GM18858 (cell line): ENCODE data around the gene PAM.

Experiments used
- ATAC-seq: cut with Tn5 transposase; IDR thresholded peaks from one replicate; pipeline ENCODE4 v1.9.1; 2021; ENCODE audit not compliant: unreplicated experiment

PAM gene

GRCh38 chr5:102856389-102856777, 101.3 kb downstream of the PAM start:
- no peak for ATAC-seq

- no peak for ATAC-seq
Observed at GRCh38 chr5:102857076-102857818, 102.1 kb downstream of the PAM start.

GRCh38 chr5:102858221-102858620, 103.1 kb downstream of the PAM start:
- ATAC-seq, result no peak

- no peak for ATAC-seq
Observed at GRCh38 chr5:102858808-102859207, 103.7 kb downstream of the PAM start.

GRCh38 chr5:102860035-102860434, 104.9 kb downstream of the PAM start:
- ATAC-seq, result no peak

GRCh38 chr5:102863058-102863457, 108.0 kb downstream of the PAM start:
- ATAC-seq, result no peak

- ATAC-seq, result no peak
Observed at GRCh38 chr5:102863764-102864560, 108.9 kb downstream of the PAM start.

GRCh38 chr5:102865171-102865509, 110.0 kb downstream of the PAM start:
- ATAC-seq, result no peak

GRCh38 chr5:102865510-102866236, 110.6 kb downstream of the PAM start:
- peak; percentile 54 for ATAC-seq

- ATAC-seq, result no peak
Observed at GRCh38 chr5:102866237-102866600, 111.1 kb downstream of the PAM start.

GRCh38 chr5:102867992-102868662, 113.0 kb downstream of the PAM start:
- peak; percentile 38 for ATAC-seq

- ATAC-seq, result no peak
Observed at GRCh38 chr5:102869230-102869629, 114.1 kb downstream of the PAM start.

GRCh38 chr5:102873379-102873932, 118.4 kb downstream of the PAM start:
- ATAC-seq, result no peak

GRCh38 chr5:102874054-102874453, 118.9 kb downstream of the PAM start:
- no peak for ATAC-seq

- no peak for ATAC-seq
Observed at GRCh38 chr5:102875721-102876123, 120.6 kb downstream of the PAM start.

- no peak for ATAC-seq
Observed at GRCh38 chr5:102876610-102877009, 121.5 kb downstream of the PAM start.

- no peak for ATAC-seq
Observed at GRCh38 chr5:102879741-102880140, 124.6 kb downstream of the PAM start.

GRCh38 chr5:102886586-102886985, 131.5 kb downstream of the PAM start:
- ATAC-seq, result no peak

GRCh38 chr5:102888483-102888882, 133.4 kb downstream of the PAM start:
- ATAC-seq, result no peak

- ATAC-seq, result no peak
Observed at GRCh38 chr5:102889033-102889432, 133.9 kb downstream of the PAM start.

- no peak for ATAC-seq
Observed at GRCh38 chr5:102890133-102890532, 135.0 kb downstream of the PAM start.
